DMS153 (cell line): Measurements from ENCODE around the gene CASP3.
"Not testable (repeated sequence)": the region's sequence is repeated elsewhere in the genome, so short reads cannot be mapped to it uniquely, and the experiment has no call there.

Experiments used
- DNase-seq: peaks from one replicate; lab custom pipeline; 2025; lab: John Stamatoyannopoulos, UW

Gene CASP3

GRCh38 chr4:184596044-184596616 lies 53.1 kb downstream of the CASP3 start:
- DNase-seq, result no peak

- DNase-seq, result no peak
Measured at GRCh38 chr4:184595430-184595829, 53.8 kb downstream of the CASP3 start.

GRCh38 chr4:184593461-184593860 lies 55.8 kb downstream of the CASP3 start:
- no peak for DNase-seq

DNA sequence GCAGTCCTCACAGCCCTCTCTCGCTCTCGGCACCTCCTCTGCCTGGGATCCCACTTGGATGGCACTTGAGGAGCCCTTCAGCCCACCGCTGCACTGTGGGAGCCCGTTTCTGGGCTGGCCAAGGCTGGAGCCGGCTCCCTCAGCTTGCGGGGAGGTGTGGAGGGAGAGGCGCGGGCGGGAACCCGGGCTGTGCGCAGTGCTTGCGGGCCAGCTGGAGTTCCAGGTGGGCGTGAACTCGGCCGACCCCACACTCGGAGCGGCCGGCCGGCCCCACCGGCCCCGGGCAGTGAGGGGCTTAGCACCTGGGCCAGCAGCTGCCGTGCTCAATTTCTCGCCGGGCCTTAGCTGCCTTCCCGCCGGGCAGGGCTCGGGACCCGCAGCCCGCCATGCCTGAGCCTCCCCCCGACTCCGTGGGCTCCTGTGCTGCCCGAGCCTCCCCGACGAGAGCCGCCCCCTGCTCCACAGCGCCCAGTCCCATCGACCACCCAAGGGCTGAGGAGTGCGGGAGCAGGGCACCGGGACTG lies 57.4 kb downstream of the CASP3 start:
- DNase-seq, result not testable (repeated sequence)

GRCh38 chr4:184591070-184591677 lies 58.1 kb downstream of the CASP3 start:
- no peak for DNase-seq

DNA sequence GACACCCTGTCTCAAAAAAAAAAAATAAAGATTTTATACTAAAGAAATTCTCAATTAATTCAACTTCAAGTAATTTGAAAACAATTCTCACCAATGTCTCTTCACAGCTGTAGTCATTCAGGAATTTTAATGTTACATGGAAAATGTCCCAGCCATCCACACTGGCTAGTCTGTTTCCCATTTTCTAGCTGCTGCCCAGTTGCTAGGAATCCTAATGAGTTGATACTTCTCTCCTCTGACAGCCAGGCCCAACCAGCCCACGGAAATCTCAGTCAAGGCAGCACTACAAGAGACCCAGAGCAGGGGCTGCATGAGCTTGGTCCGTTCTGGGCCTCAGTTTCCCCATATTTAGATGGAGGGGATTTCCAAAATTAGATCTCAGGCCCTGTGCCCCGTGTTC lies 59.1 kb downstream of the CASP3 start:
- DNase-seq, result no peak

DNA sequence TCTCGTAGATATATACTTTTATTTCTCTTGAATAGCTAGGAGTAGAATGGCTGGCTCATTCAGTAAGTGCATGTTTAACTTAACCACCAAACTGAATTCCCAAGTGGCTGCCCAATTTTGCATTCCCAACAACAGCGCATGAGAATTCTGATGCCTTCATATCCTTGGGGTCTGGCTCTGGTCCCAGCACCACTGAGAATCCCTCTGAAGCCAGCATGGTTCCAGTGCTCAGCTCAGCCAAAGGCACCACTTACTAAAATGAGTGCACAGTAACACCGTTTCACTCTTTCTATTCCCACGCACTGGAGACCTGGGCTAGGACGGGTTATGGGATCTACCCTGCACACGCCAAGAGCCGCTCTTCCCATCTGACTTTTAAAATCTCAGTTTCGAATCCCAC lies 60.4 kb downstream of the CASP3 start:
- DNase-seq, result no peak

DNA sequence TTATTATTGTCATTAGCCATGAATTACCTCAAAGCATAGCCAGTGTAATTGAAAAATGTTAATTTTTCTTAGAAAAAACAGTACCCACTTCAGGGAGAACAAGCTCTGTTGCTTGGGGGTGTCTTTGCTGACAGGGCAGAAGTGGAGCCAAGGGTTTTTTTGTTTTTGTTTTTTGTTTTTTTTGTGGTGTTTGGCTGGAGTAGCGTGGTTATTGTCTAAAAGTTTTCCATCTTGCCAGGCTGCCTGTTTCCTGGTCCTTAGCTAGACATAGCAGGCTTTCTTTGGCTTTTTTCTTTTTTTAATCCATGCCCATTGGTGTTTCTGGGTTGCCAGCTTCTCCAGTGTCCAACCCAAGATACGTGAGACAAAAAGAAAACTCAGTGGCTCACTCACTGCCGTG lies 61.5 kb downstream of the CASP3 start:
- no peak for DNase-seq

DNA sequence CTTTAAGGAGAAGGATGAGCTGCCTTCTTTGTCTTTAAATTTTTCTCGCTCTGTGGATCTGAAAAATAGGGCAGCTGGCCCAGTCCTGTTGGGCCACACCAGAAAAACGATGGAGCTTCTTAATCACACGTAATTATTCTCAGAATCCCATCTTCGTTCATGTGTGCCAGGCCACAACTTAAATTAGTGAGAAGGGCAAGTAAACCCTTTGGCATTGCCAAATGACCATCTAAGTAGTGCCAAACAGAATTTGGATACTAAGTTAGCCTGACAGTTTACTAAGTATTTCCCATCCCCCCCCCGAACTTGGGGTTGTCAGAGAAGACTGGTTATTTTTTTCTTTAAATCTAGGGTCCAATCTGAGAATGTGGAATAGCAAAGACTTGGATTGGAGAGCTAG lies 62.0 kb downstream of the CASP3 start:
- no peak for DNase-seq

- DNase-seq, result no peak
Measured at GRCh38 chr4:184583738-184584502, 65.3 kb downstream of the CASP3 start.
